WERI-Rb-1 (cell line): ENCODE measurements around the gene DYNC2H1.

ENCODE experiments used
- DNase-seq: peaks from one replicate; pipeline ENCODE4 v3.0.0-alpha.2; 2020
- H3K27ac ChIP-seq: fragments of 250-450 bp; sonication (Bioruptor Pico); 2 replicates; pipeline ENCODE4 v1.5.1; 2020; ENCODE audit warnings: mild to moderate bottlenecking, moderate library complexity
- H3K27me3 ChIP-seq: fragments of 250-450 bp; sonication (Bioruptor Pico); 2 replicates; pipeline ENCODE4 v1.5.1; 2021; ENCODE audit warnings: mild to moderate bottlenecking, low read depth, moderate library complexity; ENCODE audit not compliant: insufficient read depth, severe bottlenecking
- H3K36me3 ChIP-seq: fragments of 250-450 bp; sonication (Bioruptor Pico); 2 replicates; pipeline ENCODE4 v1.5.1; 2020; ENCODE audit warnings: mild to moderate bottlenecking, moderate library complexity
- H3K4me3 ChIP-seq: 2 replicates; pipeline ENCODE4 v1.5.1; 2011; ENCODE audit warnings: low read depth, mild to moderate bottlenecking, control low read depth, low read length
- H3K9me3 ChIP-seq: fragments of 250-450 bp; sonication (Bioruptor Pico); 2 replicates; pipeline ENCODE4 v1.5.1; 2021; ENCODE audit warnings: mild to moderate bottlenecking, moderate library complexity; ENCODE audit not compliant: severe bottlenecking
- TF ChIP-seq, protein P1 (sequence below): IDR thresholded peaks from 2 replicates; pipeline ENCODE4 v1.5.1; 2011; ENCODE audit warnings: low read depth, mild to moderate bottlenecking, control low read depth, inconsistent platforms, low read length

Gene DYNC2H1

DNA sequence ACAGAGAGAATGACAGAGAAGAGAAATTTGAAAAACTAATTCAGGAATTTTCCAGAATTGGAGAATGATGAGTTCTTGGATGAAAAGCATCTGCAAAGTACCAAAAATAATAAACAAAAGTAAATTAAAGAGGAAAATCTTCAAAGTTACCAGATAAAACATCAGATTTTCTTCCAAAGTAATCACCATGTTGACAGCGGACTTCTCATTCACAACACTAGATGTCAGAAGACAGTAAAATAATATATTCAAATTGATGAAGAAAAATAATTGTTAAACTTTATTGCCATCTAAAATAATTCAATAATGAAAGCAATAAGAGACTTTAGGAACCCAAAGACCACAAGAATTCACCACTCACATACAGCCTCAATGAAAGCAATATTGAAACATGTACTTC, 355.2 kb downstream of the DYNC2H1 start:
- Histone ChIP-seq H3K27ac (no peak overlapping the region), H3K27me3 (no peaks in the 10 kb centered on the region), H3K4me3 (no peak overlapping the region), H3K9me3 (no peaks in the 10 kb centered on the region), H3K36me3 (no peaks in the 10 kb centered on the region)
- DNase-seq: no peak
- TF ChIP-seq, protein P1, sequence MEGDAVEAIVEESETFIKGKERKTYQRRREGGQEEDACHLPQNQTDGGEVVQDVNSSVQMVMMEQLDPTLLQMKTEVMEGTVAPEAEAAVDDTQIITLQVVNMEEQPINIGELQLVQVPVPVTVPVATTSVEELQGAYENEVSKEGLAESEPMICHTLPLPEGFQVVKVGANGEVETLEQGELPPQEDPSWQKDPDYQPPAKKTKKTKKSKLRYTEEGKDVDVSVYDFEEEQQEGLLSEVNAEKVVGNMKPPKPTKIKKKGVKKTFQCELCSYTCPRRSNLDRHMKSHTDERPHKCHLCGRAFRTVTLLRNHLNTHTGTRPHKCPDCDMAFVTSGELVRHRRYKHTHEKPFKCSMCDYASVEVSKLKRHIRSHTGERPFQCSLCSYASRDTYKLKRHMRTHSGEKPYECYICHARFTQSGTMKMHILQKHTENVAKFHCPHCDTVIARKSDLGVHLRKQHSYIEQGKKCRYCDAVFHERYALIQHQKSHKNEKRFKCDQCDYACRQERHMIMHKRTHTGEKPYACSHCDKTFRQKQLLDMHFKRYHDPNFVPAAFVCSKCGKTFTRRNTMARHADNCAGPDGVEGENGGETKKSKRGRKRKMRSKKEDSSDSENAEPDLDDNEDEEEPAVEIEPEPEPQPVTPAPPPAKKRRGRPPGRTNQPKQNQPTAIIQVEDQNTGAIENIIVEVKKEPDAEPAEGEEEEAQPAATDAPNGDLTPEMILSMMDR: no peak

DNA sequence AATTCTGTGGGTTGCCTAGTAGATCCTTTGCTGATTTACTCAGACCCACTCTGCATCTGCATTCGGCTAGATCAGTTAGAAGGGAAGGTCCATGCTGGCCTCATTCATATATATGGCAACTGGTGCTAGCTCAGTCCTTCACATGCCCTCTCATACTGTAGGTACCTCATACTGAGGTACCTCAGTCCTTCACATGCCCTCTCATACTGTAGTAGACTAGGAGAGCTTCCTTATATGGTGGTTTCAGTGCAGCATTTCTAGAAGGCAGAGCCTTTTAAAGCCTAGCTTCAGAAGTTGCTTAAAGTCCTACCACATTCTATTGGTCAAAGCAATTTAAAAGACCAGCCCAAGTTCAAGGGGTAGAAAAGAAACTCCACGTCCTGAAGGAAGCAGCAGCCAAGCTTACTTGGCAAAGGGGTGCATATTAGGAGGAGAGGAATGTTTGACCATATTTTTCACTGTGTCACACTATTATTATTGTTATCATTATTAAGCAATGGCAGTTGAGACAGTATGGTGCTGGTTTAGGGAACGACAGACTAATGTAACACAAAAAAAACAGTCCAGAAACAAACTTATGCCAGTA, 356.4 kb downstream of the DYNC2H1 start:
- no peaks in the 10 kb centered on the region for H3K9me3 ChIP-seq
- TF ChIP-seq, protein P1: no peak
- DNase-seq: no peak
- no peaks in the 10 kb centered on the region for H3K36me3 ChIP-seq
- H3K27me3 ChIP-seq: no peaks in the 10 kb centered on the region
- no peak overlapping the region for H3K4me3 ChIP-seq
- H3K27ac ChIP-seq: no peak overlapping the region

- no peaks in the 10 kb centered on the region for H3K27me3 ChIP-seq
- no peak overlapping the region for H3K27ac ChIP-seq
- DNase-seq: no peak
- TF ChIP-seq, protein P1: no peak
- no peak overlapping the region for H3K4me3 ChIP-seq
- H3K36me3 ChIP-seq: no peaks in the 10 kb centered on the region
- H3K9me3 ChIP-seq: no peaks in the 10 kb centered on the region
These were observed 362.3 kb downstream of the DYNC2H1 start for GRCh38 chr11:103471546-103471945.

DNA sequence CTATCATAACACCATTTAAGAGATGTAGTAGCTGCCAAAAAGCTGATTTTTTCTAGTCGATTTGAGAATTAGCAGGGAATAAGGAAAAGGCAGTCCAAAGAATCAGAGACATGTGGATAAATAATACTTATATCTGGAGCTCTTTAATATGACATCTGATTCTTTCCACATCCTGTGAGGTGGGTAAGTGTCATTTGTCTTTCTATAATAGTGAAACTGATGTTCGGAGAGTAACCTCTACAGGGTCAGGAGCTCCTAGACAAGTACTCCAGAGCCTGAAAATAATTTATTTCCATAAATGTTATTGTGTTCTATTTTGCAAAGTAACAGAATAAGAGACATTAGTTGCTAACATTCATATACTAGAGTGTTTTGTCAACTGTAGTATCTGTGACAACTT, 367.6 kb downstream of the DYNC2H1 start:
- Histone ChIP-seq H3K27ac (no peak overlapping the region), H3K27me3 (no peaks in the 10 kb centered on the region), H3K4me3 (no peak overlapping the region), H3K36me3 (no peaks in the 10 kb centered on the region), H3K9me3 (no peaks in the 10 kb centered on the region)
- DNase-seq: no peak
- TF ChIP-seq, protein P1: no peak

GRCh38 chr11:103480421-103480820, 371.2 kb downstream of the DYNC2H1 start:
- DNase-seq: no peak
- no peaks in the 10 kb centered on the region for H3K27me3 ChIP-seq
- TF ChIP-seq, protein P1: no peak
- H3K36me3 ChIP-seq: peaks cover 2% of the 10 kb centered on the region; the same call in 1 of the 2 replicates
- H3K9me3 ChIP-seq: no peaks in the 10 kb centered on the region
- H3K27ac ChIP-seq: no peak overlapping the region
- H3K4me3 ChIP-seq: no peak overlapping the region

GRCh38 chr11:103483996-103484395, 374.8 kb downstream of the DYNC2H1 start:
- TF ChIP-seq, protein P1: no peak

More at GRCh38 chr11:103483996-103484395, 374.8 kb downstream of the DYNC2H1 start:
- Histone ChIP-seq H3K4me3 (no peak overlapping the region), H3K27ac (no peak overlapping the region), H3K27me3 (no peaks in the 10 kb centered on the region), H3K9me3 (no peaks in the 10 kb centered on the region), H3K36me3 (peaks cover 2% of the 10 kb centered on the region; the same call in 1 of the 2 replicates)
- no peak for DNase-seq
